ENCODE data around the gene CIDEA.
"Not testable (repeated sequence)": the region's sequence is repeated elsewhere in the genome, so short reads cannot be mapped to it uniquely, and the experiment has no call there.

DNA sequence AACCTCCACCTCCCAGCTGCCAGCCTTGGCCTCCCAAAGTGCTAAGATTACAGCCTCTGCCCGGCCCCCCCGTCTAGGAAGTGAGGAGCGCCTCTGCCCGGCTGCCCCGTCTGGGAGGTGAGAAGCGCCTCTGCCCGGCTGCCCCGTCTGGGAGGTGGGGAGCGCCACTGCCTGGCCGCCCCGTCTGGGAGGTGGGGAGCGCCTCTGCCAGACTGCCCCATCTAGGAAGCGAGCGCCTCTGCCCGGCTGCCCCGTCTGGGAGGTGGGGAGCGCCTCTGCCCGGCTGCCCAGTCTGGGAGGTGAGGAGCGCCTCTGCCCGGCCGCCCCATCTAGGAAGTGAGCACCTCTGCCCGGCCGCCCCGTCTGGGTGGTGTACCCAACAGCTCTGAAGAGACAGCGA is 10.9 kb upstream of the CIDEA start:
- not testable (repeated sequence) for TF ChIP-seq CTCF (IDR thresholded peaks at IDR 0.05; ENCODE audit: insufficient read depth, low read length); POLR2AphosphoS5 (IDR thresholded peaks at IDR 0.05; ENCODE audit: low read depth); SPI1 (IDR thresholded peaks at IDR 0.05; ENCODE audit: borderline replicate concordance, low read depth); GABPA (IDR thresholded peaks at IDR 0.05; ENCODE audit: low read depth)
- TF ChIP-seq, protein P1, sequence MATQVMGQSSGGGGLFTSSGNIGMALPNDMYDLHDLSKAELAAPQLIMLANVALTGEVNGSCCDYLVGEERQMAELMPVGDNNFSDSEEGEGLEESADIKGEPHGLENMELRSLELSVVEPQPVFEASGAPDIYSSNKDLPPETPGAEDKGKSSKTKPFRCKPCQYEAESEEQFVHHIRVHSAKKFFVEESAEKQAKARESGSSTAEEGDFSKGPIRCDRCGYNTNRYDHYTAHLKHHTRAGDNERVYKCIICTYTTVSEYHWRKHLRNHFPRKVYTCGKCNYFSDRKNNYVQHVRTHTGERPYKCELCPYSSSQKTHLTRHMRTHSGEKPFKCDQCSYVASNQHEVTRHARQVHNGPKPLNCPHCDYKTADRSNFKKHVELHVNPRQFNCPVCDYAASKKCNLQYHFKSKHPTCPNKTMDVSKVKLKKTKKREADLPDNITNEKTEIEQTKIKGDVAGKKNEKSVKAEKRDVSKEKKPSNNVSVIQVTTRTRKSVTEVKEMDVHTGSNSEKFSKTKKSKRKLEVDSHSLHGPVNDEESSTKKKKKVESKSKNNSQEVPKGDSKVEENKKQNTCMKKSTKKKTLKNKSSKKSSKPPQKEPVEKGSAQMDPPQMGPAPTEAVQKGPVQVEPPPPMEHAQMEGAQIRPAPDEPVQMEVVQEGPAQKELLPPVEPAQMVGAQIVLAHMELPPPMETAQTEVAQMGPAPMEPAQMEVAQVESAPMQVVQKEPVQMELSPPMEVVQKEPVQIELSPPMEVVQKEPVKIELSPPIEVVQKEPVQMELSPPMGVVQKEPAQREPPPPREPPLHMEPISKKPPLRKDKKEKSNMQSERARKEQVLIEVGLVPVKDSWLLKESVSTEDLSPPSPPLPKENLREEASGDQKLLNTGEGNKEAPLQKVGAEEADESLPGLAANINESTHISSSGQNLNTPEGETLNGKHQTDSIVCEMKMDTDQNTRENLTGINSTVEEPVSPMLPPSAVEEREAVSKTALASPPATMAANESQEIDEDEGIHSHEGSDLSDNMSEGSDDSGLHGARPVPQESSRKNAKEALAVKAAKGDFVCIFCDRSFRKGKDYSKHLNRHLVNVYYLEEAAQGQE (IDR thresholded peaks at IDR 0.05; ENCODE audit: insufficient replicate concordance, low read depth) = not testable (repeated sequence)

Data from HL-60 (cell line).